Right ventricle myocardium inferior (tissue), 1 donor: ENCODE measurements around the gene FZD7. TPM values are rescaled to one million over a fixed set of nuclear protein-coding genes. Genes with fewer than 3 reads are reported as not detected.

Source experiments
- ATAC-seq: fragments of 200-7000 bp; cut with Tn5 transposase; one replicate; pipeline ENCODE4 v1.9.1; 2020; ENCODE audit warnings: mild to moderate bottlenecking, moderate library complexity
- DNase-seq: peaks from one replicate; pipeline ENCODE4 v3.0.0; 2021; ENCODE audit errors: missing footprints
- intact Hi-C: fragments of 100-400 bp; cut with DNase I; formaldehyde crosslinking; loops from one replicate; pipeline ENCODE4 v1.11.0; 2022
- total RNA-seq: library from RNA; stranded (reverse); fragmentation: NEBNext Ultra II Directional; extraction: Animal tissue kit (Norgen Biotek cat#: 25700); gene quantifications from one replicate; pipeline ENCODE4 v1.2.1, GENCODE V29; 2021
- donor health status: DM: no; HTN: yes; CAD: no; lungs with severe emphysema.

FZD7 gene
- total RNA-seq, 1 donor from 2014 or later = 24.2 TPM

- DNase-seq (no peak), ATAC-seq (no peak)
- intact Hi-C loops = no loop called here
Observed at GRCh38 chr2:202052235-202052634, 18.6 kb downstream of the FZD7 start.

- intact Hi-C loops = loop anchor here (5.0 kb wide), 1 partner anchor 192 kb away; no protein-coding TSS in a partner anchor
- DNase-seq (no peak), ATAC-seq (no peak)
Observed at GRCh38 chr2:202054679-202055078, 21.0 kb downstream of the FZD7 start.

GRCh38 chr2:202056611-202057010 lies 23.0 kb downstream of the FZD7 start:
- intact Hi-C loops = loop anchor here (5.0 kb wide), 1 partner anchor 194 kb away; no protein-coding TSS in a partner anchor
- no peak for ATAC-seq
- DNase-seq = no peak

GRCh38 chr2:202060218-202060617 lies 26.6 kb downstream of the FZD7 start:
- ATAC-seq (no peak), DNase-seq (no peak)
- intact Hi-C loops = no loop called here

GRCh38 chr2:202061695-202062094 lies 28.0 kb downstream of the FZD7 start:
- intact Hi-C loops = no loop called here
- ATAC-seq (no peak), DNase-seq (no peak)

- ATAC-seq = peak; percentile 86
- peak; percentile 48 for DNase-seq
- intact Hi-C loops = no loop called here
Observed at GRCh38 chr2:202064171-202064880, 30.7 kb downstream of the FZD7 start.

GRCh38 chr2:202064881-202065230 lies 31.2 kb downstream of the FZD7 start:
- DNase-seq (no peak), ATAC-seq (no peak)
- intact Hi-C loops = no loop called here

GRCh38 chr2:202065876-202066275 lies 32.2 kb downstream of the FZD7 start:
- DNase-seq = no peak
- intact Hi-C loops = no loop called here
- ATAC-seq = no peak

GRCh38 chr2:202066875-202067274 lies 33.2 kb downstream of the FZD7 start:
- DNase-seq = no peak
- intact Hi-C loops = no loop called here
- ATAC-seq = no peak

- intact Hi-C loops = no loop called here
- ATAC-seq (no peak), DNase-seq (no peak)
Observed at GRCh38 chr2:202067589-202067988, 33.9 kb downstream of the FZD7 start.

GRCh38 chr2:202069170-202070067 lies 35.8 kb downstream of the FZD7 start:
- no peak for DNase-seq
- no peak for ATAC-seq
- intact Hi-C loops = no loop called here

- DNase-seq = no peak
- no peak for ATAC-seq
- intact Hi-C loops = no loop called here
Observed at GRCh38 chr2:202071107-202071506, 37.5 kb downstream of the FZD7 start.

GRCh38 chr2:202072226-202072625 lies 38.6 kb downstream of the FZD7 start:
- ATAC-seq = no peak
- intact Hi-C loops = no loop called here
- no peak for DNase-seq

- DNase-seq = no peak
- ATAC-seq = no peak
- intact Hi-C loops = no loop called here
Observed at GRCh38 chr2:202072737-202073401, 39.2 kb downstream of the FZD7 start, which contains the start of gene KIAA2012. Gene KIAA2012 (plus strand): TSS chr2:202073255. CDS start chr2:202073628, 373 bp downstream.

GRCh38 chr2:202074324-202074723 lies 40.7 kb downstream of the FZD7 start:
- no peak for ATAC-seq
- intact Hi-C loops = no loop called here
- DNase-seq = no peak

GRCh38 chr2:202079310-202079709 lies 45.7 kb downstream of the FZD7 start:
- intact Hi-C loops = no loop called here
- DNase-seq (no peak), ATAC-seq (no peak)

GRCh38 chr2:202084265-202084664 lies 50.6 kb downstream of the FZD7 start:
- no peak for ATAC-seq
- intact Hi-C loops = no loop called here
- no peak for DNase-seq
